ENCODE measurements around the gene NTRK2.

Gene NTRK2

DNA sequence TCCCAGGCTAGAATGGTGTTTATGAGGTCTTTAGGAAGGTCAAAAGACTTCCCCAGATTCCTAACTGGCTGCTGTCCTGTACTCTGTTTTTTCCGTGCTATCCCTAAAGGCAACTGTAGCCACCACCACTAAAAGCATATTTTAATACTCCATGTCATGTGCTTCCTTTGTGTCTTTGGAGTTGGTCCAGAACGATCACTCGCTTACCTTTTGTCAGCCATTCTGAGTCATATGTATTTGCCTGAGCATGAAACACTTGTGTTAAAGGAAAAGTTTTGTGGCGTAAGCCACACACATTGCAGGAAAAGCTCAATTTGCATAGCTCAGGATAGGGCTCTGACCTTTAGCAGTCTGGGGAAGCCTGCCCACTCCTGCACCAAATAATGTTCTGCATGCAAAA, 299.6 kb downstream of the NTRK2 start:
- CTCF ChIA-PET: interaction anchor here (0.9 to 1.6 kb wide), 2 partner anchors 14 to 36 kb away, joined by 3 to 4 read pairs; no protein-coding TSS in a partner anchor
- H3K9me3 ChIP-seq (ENCODE audit: control insufficient read depth, insufficient read depth, low read depth, low read length): no peaks in the 10 kb centered on the region
- no peak overlapping the region for H3K27ac ChIP-seq (ENCODE audit: extremely low read depth, low read depth, low read length)
- TF ChIP-seq ZNF626 (tag by site-specific recombination; IDR thresholded peaks at IDR 0.05) (no peak), ZNF623 (tag by site-specific recombination; IDR thresholded peaks at IDR 0.05) (no peak), SALL2 (tag by site-specific recombination; IDR thresholded peaks at IDR 0.05; ENCODE audit: borderline replicate concordance) (no peak), HOXA7 (CRISPR knock-in tag; IDR thresholded peaks at IDR 0.05; ENCODE audit: borderline replicate concordance) (no peak), ZNF501 (tag by site-specific recombination; IDR thresholded peaks at IDR 0.05) (no peak), KLF9 (tag by site-specific recombination; IDR thresholded peaks at IDR 0.05; ENCODE audit: low read depth) (no peak)
- H3K4me3 ChIP-seq (ENCODE audit: low read depth, low read length): no peak overlapping the region
- no peaks in the 10 kb centered on the region for H3K4me1 ChIP-seq (ENCODE audit: control insufficient read depth, insufficient read depth, low read length)
- H3K36me3 ChIP-seq (ENCODE audit: control insufficient read depth in 2 of 2, insufficient read depth in 1 of 2, low read length in 2 of 2): no peaks in the 10 kb centered on the region
- POLR2A ChIA-PET: no interaction called here

- Histone ChIP-seq H3K4me1 (ENCODE audit: control insufficient read depth, insufficient read depth, low read length) (no peaks in the 10 kb centered on the region), H3K4me3 (ENCODE audit: low read depth, low read length) (no peak overlapping the region), H3K36me3 (ENCODE audit: control insufficient read depth in 2 of 2, insufficient read depth in 1 of 2, low read length in 2 of 2) (no peaks in the 10 kb centered on the region), H3K27ac (ENCODE audit: extremely low read depth, low read depth, low read length) (no peak overlapping the region), H3K9me3 (ENCODE audit: control insufficient read depth, insufficient read depth, low read depth, low read length) (no peaks in the 10 kb centered on the region)
- TF ChIP-seq ZSCAN16 (tag by site-specific recombination; IDR thresholded peaks at IDR 0.05) (no peak), ZNF768 (tag by site-specific recombination; IDR thresholded peaks at IDR 0.05) (no peak)
- CTCF ChIA-PET: interaction anchor here (0.8 to 1.6 kb wide), 3 partner anchors 15 to 641 kb away, joined by 3 to 4 read pairs (median 3); no protein-coding TSS in a partner anchor
- POLR2A ChIA-PET: no interaction called here
These were observed 300.2 kb downstream of the NTRK2 start for GRCh38 chr9:84969736-84970135.

DNA sequence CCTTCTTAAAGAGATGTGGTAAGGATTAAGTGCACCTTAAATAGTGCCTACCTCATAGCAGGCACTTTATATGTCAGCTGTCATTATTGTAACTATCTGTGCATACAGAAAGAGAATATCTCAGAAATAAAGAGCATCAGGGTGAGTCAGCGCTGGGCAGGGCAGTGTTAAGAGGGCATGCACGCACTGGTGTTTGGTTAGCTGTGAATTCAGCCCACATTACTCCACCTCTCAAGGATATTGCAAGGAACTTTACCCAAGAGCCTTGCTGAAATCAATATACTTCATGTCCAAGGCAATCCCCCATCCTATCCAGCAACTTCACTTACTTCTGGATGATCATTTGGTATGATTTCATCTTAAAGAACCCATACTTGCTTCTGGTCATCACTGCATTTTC, 300.9 kb downstream of the NTRK2 start:
- POLR2A ChIA-PET: no interaction called here
- H3K27ac ChIP-seq (ENCODE audit: extremely low read depth, low read depth, low read length): no peak overlapping the region
- CTCF ChIA-PET: interaction anchor here (1.6 kb wide), 1 partner anchor 16 kb away, joined by 4 read pairs; no protein-coding TSS in a partner anchor
- no peaks in the 10 kb centered on the region for H3K36me3 ChIP-seq (ENCODE audit: control insufficient read depth in 2 of 2, insufficient read depth in 1 of 2, low read length in 2 of 2)
- no peak overlapping the region for H3K4me3 ChIP-seq (ENCODE audit: low read depth, low read length)
- H3K4me1 ChIP-seq (ENCODE audit: control insufficient read depth, insufficient read depth, low read length): no peaks in the 10 kb centered on the region
- no peak for TF ChIP-seq ZNF350 (tag by site-specific recombination; IDR thresholded peaks at IDR 0.05)
- no peaks in the 10 kb centered on the region for H3K9me3 ChIP-seq (ENCODE audit: control insufficient read depth, insufficient read depth, low read depth, low read length)

- Histone ChIP-seq H3K36me3 (ENCODE audit: control insufficient read depth in 2 of 2, insufficient read depth in 1 of 2, low read length in 2 of 2) (no peaks in the 10 kb centered on the region), H3K9me3 (ENCODE audit: control insufficient read depth, insufficient read depth, low read depth, low read length) (no peaks in the 10 kb centered on the region), H3K27ac (ENCODE audit: extremely low read depth, low read depth, low read length) (no peak overlapping the region), H3K4me3 (ENCODE audit: low read depth, low read length) (no peak overlapping the region), H3K4me1 (ENCODE audit: control insufficient read depth, insufficient read depth, low read length) (no peaks in the 10 kb centered on the region)
- no peak for TF ChIP-seq GLIS2 (tag by site-specific recombination; IDR thresholded peaks at IDR 0.05)
- ChIA-PET POLR2A (no interaction called here), CTCF (interaction anchor here (0.6 to 1.5 kb wide), 4 partner anchors 13 to 568 kb away, joined by 3 to 4 read pairs (median 3); no protein-coding TSS in a partner anchor)
These were observed 302.0 kb downstream of the NTRK2 start for GRCh38 chr9:84971571-84971970.

- no peak overlapping the region for H3K27ac ChIP-seq (ENCODE audit: extremely low read depth, low read depth, low read length)
- no peak for TF ChIP-seq ZNF549 (tag by site-specific recombination; IDR thresholded peaks at IDR 0.05)
- ChIA-PET CTCF (no interaction called here), POLR2A (no interaction called here)
- H3K9me3 ChIP-seq (ENCODE audit: control insufficient read depth, insufficient read depth, low read depth, low read length): no peaks in the 10 kb centered on the region
- no peak overlapping the region for H3K4me3 ChIP-seq (ENCODE audit: low read depth, low read length)
- H3K4me1 ChIP-seq (ENCODE audit: control insufficient read depth, insufficient read depth, low read length): no peaks in the 10 kb centered on the region
- H3K36me3 ChIP-seq (ENCODE audit: control insufficient read depth in 2 of 2, insufficient read depth in 1 of 2, low read length in 2 of 2): no peaks in the 10 kb centered on the region
These were observed 304.7 kb downstream of the NTRK2 start for GRCh38 chr9:84974258-84974657.

- Histone ChIP-seq H3K36me3 (ENCODE audit: control insufficient read depth in 2 of 2, insufficient read depth in 1 of 2, low read length in 2 of 2) (no peaks in the 10 kb centered on the region), H3K27ac (ENCODE audit: extremely low read depth, low read depth, low read length) (no peak overlapping the region), H3K4me1 (ENCODE audit: control insufficient read depth, insufficient read depth, low read length) (no peaks in the 10 kb centered on the region), H3K9me3 (ENCODE audit: control insufficient read depth, insufficient read depth, low read depth, low read length) (no peaks in the 10 kb centered on the region), H3K4me3 (ENCODE audit: low read depth, low read length) (no peak overlapping the region)
- TF ChIP-seq ZBTB21 (tag by site-specific recombination; IDR thresholded peaks at IDR 0.05): no peak
- TF ChIP-seq ZNF660 (tag by site-specific recombination; IDR thresholded peaks at IDR 0.05): no peak
- ChIA-PET CTCF (no interaction called here), POLR2A (no interaction called here)
These were observed 305.3 kb downstream of the NTRK2 start for GRCh38 chr9:84974855-84975254.

Measured in HEK293 (cell line).